Prostate gland (tissue), 2 donors: ENCODE data around the gene C10orf90.

Source experiments
- POLR2A ChIP-seq: fragments of 450-650 bp; IDR thresholded peaks from one replicate; pipeline ENCODE4 v1.6.1; 2016; ENCODE audit warnings: antibody characterized with exemption, mild to moderate bottlenecking
- TF ChIP-seq, protein P1 (sequence below), 4 experiments: fragments of 200-600 bp in 2 of 4; fragments of 450-650 bp in 2 of 4; sonication (generic) in 2 of 4; IDR thresholded peaks; 1 replicate in 3 of 4; 2 replicates in 1 of 4; pipeline ENCODE4 v1.5.1; 2016 to 2019; ENCODE audit warnings: antibody characterized with exemption in 4 of 4, mild to moderate bottlenecking in 2 of 4, moderate library complexity in 2 of 4

DNA sequence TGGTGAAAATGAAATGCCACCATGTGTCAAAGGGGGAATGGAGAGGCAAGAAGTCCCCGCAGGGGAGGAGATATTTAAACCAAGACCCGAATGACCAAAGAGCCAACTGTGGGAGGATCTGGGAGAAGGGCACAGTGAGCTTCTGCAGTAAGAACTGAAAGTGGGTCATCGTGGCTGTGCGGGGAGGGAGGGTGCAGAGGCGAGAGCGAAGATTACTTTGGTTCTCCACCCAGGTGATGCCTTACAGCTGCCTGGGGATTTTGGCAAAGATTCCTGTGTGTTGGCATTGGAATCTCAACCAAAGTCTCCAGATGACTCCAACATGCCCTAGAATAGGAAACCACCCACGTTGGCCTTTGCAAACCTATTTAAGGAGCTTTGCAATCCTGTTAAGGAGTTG is 238.0 kb downstream of the C10orf90 start:
- TF ChIP-seq, protein P1, sequence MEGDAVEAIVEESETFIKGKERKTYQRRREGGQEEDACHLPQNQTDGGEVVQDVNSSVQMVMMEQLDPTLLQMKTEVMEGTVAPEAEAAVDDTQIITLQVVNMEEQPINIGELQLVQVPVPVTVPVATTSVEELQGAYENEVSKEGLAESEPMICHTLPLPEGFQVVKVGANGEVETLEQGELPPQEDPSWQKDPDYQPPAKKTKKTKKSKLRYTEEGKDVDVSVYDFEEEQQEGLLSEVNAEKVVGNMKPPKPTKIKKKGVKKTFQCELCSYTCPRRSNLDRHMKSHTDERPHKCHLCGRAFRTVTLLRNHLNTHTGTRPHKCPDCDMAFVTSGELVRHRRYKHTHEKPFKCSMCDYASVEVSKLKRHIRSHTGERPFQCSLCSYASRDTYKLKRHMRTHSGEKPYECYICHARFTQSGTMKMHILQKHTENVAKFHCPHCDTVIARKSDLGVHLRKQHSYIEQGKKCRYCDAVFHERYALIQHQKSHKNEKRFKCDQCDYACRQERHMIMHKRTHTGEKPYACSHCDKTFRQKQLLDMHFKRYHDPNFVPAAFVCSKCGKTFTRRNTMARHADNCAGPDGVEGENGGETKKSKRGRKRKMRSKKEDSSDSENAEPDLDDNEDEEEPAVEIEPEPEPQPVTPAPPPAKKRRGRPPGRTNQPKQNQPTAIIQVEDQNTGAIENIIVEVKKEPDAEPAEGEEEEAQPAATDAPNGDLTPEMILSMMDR (IDR thresholded peaks at IDR 0.05): no peak
- no peak for TF ChIP-seq POLR2A
